ENCODE measurements around the gene ANO9. TPM values are rescaled to one million over a fixed set of nuclear protein-coding genes. Genes with fewer than 3 reads are reported as not detected.
"Not testable (repeated sequence)": the region's sequence is repeated elsewhere in the genome, so short reads cannot be mapped to it uniquely, and the experiment has no call there.

Gene ANO9
- total RNA-seq, 2 donors from 2014 or later: 141 to 180 TPM

DNA sequence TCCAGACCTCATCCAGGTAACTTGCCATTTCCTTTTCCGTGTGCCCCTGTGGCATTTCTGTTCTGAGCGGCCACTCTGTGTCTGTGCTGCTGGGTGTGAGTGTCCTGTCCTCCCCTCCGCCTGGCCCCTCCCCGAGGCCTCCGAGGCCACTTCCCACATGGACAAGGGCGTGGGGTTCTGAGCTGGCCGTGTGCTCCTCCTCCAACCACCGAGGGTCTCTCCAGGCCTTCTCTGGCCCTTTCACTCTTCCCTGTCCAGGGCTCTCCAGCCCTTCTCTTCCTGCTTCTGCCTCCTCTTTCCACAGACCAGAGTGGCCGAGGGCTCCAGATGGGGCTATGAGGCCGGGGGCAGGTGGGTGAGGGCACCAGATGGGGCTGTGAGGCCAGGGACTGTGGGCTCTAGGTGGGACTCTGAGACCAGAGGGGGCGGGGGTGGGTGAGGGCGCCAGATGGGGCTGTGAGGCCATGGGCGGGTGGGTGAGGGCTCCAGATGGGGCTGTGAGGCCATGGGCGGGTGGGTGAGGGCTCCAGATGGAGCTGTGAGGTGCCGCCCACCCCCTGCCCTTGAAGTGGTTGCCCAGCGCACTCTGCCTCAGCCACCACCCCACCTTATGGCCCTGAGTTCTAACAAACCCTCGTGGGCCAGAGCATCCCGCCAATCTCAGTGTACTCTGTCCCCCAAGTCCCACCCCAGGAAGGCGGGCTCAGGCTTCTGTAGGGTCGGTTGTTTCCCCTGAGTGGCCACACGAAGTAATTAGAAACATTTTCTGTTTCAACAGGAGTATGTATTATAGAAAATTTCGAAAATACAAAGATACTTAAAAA, 32.4 kb upstream of the ANO9 start:
- DNase-seq (no peak), ATAC-seq (no peak)
- intact Hi-C loops (cut with DNase I, micrococcal nuclease): no loop called here

GRCh38 chr11:473415-473814, 31.6 kb upstream of the ANO9 start:
- intact Hi-C loops (cut with DNase I, micrococcal nuclease): no loop called here
- DNase-seq: no peak
- no peak for ATAC-seq

- intact Hi-C loops (cut with DNase I, micrococcal nuclease): no loop called here
- ATAC-seq: no peak
Measured at GRCh38 chr11:472816-473215, 31.0 kb upstream of the ANO9 start.

DNA sequence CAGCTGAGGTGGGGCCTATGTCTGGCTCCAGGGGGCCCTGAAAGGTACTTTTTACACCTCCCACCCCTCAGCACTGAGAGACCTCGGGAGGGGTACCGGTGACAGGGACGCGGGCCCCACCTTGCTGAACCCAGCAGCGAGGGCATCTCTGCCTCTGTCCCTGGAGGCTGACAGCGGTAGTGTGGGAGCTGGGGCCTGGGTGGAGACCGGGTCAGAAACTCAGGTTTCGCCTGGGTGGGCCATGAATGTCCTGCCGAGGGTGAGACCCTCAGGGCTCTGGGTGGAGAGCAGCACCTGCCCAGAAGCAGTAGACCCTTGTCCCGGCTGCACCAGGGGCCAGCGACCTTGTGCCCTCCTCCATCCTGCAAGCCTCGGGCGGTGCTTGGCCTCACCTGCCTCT, 30.5 kb upstream of the ANO9 start:
- DNase-seq: no peak
- no peak for ATAC-seq
- intact Hi-C loops (cut with DNase I, micrococcal nuclease): no loop called here

More at GRCh38 chr11:472816-473215, 31.0 kb upstream of the ANO9 start:
- DNase-seq: no peak

DNA sequence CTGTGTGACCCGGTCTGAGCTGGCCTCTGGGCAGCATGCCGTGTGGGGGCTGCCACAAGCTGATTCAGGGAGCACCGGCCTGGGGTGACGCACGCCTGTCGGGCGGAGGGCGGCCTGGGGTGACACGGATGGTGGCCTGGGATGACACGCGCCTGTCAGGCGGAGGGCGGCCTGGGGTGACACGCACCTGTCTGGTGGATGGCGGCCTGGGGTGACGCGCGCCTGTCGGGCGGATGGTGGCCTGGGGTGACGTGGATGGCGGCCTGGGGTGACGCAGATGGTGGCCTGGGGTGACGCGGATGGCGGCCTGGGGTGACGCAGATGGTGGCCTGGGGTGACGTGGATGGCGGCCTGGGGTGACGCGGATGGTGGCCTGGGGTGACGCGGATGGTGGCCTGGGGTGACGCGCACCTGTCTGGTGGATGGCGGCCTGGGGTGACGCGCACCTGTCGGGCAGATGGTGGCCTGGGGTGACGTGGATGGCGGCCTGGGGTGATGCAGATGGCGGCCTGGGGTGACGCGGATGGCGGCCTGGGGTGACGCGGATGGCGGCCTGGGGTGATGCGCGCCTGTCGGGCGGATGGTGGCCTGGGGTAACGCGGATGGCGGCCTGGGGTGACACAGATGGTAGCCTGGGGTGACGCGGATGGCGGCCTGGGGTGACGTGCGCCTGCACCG, 29.8 kb upstream of the ANO9 start:
- DNase-seq (no peak), ATAC-seq (no peak)
- intact Hi-C loops (cut with DNase I, micrococcal nuclease): no loop called here

GRCh38 chr11:469684-470560, 28.1 kb upstream of the ANO9 start:
- intact Hi-C loops (cut with DNase I, micrococcal nuclease): no loop called here

DNA sequence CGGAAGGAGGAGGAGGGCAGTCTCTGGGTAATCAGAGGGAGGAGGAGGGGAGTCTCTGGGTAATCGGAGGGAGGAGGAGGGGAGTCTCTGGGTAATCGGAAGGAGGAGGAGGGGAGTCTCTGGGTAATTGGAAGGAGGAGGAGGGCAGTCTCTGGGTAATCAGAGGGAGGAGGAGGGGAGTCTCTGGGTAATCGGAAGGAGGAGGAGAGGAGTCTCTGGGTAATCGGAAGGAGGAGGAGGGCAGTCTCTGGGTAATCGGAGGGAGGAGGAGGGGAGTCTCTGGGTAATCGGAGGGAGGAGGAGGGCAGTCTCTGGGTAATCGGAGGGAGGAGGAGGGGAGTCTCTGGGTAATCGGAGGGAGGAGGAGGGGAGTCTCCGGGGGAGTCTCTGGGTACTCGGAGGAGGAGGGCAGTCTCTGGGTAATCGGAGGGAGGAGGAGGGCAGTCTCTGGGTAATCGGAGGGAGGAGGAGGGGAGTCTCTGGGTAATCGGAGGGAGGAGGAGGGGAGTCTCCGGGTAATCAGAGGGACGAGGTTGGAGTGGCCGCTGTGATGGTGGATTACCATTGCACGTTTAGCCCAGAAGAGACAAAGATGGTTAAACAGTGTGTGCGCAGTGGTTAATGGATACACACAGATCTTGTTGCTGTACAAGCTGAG, 27.3 kb upstream of the ANO9 start:
- intact Hi-C loops (cut with DNase I, micrococcal nuclease); ATAC-seq; DNase-seq: not testable (repeated sequence)

More at GRCh38 chr11:469684-470560, 28.1 kb upstream of the ANO9 start:
- peak; percentile 58 to 68 for DNase-seq
- peak; percentile 95 for ATAC-seq

DNA sequence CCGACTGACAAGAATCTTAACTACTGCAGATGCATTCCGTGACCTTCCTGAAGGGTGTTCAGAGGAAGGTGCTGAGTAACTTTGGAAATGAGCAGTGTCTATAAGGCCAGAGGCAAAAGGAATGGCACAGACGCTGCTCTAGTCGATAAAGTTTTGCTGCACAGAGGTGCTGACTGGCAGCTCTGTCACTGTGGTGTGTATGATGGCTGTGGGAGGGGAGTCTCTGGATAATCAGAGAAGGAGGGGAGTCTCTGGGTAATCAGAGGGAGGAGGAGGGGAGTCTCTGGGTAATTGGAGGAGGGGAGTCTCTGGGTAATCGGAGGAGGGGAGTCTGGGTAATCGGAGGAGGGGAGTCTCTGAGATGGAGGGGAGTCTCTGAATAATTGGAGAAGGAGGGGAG, 26.7 kb upstream of the ANO9 start:
- intact Hi-C loops (cut with DNase I, micrococcal nuclease): no loop called here
- no peak for ATAC-seq
- no peak for DNase-seq

DNA sequence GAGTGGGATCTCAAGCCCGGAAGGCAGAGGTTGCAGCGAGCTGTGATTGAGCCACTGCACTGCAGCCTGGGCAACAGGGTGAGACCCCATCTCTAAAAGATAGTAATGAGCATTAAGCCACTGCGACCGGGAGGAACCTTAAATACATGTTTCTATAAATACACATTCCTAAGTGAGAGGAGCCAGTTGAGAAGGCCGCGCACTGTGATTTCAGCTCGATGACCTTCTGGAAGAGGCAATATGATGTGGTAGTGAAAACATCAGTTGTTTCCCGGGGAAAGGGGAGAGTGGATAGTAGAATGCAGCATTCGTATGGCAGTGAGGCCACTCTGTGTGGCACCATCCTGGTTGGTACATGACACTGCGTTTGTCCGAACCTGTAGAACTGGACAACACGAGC, 26.2 kb upstream of the ANO9 start:
- intact Hi-C loops (cut with DNase I, micrococcal nuclease): no loop called here
- DNase-seq (no peak), ATAC-seq (no peak)

- intact Hi-C loops (cut with DNase I, micrococcal nuclease): no loop called here
- ATAC-seq (no peak), DNase-seq (no peak)
Measured at GRCh38 chr11:465896-466530, 24.2 kb upstream of the ANO9 start.

GRCh38 chr11:464316-464715, 22.5 kb upstream of the ANO9 start:
- ATAC-seq: no peak
- intact Hi-C loops (cut with DNase I, micrococcal nuclease): no loop called here
- DNase-seq: no peak

DNA sequence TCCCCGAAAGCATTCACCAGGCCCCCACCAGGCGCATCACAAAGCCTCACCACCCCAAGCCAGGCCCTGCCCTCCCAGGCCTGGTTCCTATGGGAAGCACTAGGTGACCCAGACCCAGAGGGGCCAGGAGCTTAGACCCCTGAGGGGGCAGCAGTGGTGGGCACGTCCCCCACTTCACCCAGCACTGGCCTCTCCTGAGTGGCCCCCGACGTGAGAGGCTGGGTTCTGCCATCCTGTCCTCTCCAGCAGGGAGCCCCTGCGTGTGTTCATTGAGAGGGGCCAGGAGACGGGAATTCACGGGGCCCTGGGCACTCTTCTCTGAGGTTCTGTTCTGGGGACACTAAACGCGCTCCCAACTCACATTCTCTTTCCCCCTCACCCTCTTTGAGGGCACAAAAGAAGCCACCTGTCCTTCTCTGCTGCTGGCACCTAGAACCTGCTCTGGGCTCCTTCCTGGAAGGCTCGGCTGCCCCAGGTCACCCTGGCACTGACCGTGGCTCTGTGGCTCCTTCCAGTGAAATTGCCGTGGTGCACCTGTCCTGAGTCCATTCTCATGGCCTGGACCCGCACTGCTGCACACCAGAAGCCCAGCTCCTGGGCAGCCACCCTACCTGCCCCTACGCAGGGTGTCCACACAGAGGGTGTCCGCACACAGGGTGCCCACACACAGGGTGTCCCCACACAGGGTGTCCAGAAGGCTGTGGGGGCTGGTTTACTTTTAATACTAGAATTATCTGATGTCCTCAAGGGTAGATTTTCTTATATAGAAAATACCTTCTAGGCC, 20.5 kb upstream of the ANO9 start:
- ATAC-seq (no peak), DNase-seq (no peak)
- intact Hi-C loops (cut with DNase I, micrococcal nuclease): no loop called here

DNA sequence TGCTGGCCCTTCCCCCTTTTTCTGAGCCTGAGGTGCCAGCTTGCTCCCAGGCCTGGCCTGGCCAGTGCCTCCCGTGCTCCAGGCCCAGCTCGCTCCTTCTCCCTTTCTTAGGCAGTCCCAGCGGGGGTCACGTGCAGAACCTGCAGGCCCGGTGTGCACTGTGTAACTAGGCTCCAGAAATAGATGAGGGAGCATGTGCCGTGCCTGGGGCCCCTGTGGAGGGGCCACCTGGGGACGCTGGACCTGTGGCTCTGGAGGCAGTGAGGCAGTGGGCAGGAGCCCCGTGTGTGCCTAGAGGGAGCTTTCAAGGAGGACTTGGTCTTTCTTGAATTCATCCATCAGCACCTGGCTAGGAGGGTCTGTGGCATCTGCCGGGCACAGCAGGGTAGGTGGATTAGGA, 19.8 kb upstream of the ANO9 start:
- ATAC-seq (no peak), DNase-seq (no peak)
- intact Hi-C loops (cut with DNase I, micrococcal nuclease): no loop called here

- peak; percentile 22 for ATAC-seq
- intact Hi-C loops (cut with DNase I, micrococcal nuclease): no loop called here
Measured at GRCh38 chr11:460331-461199, 18.8 kb upstream of the ANO9 start.

GRCh38 chr11:459511-460220, 17.9 kb upstream of the ANO9 start:
- intact Hi-C loops (cut with DNase I, micrococcal nuclease): no loop called here
- no peak for ATAC-seq
- no peak for DNase-seq

More at GRCh38 chr11:460331-461199, 18.8 kb upstream of the ANO9 start:
- DNase-seq: no peak

- intact Hi-C loops (cut with DNase I, micrococcal nuclease): no loop called here
- no peak for DNase-seq
Measured at GRCh38 chr11:457111-457760, 15.4 kb upstream of the ANO9 start.

More at GRCh38 chr11:457111-457760, 15.4 kb upstream of the ANO9 start:
- no peak for ATAC-seq
